OCI-M2 (cell line): Measurements from ENCODE around the gene ZNF541.
"Not testable (repeated sequence)": the region's sequence is repeated elsewhere in the genome, so short reads cannot be mapped to it uniquely, and the experiment has no call there.

ENCODE experiments used
- DNase-seq: peaks from one replicate; lab custom pipeline; 2025; ENCODE audit not compliant: unreplicated experiment; lab: John Stamatoyannopoulos, UW

The ZNF541 gene

GRCh38 chr19:47601180-47601904 lies 28.4 kb upstream of the ZNF541 start:
- no peak for DNase-seq

- DNase-seq = peak; percentile 93
Measured at GRCh38 chr19:47600246-47601179, 27.6 kb upstream of the ZNF541 start.

GRCh38 chr19:47599671-47600245 lies 26.8 kb upstream of the ZNF541 start:
- not testable (repeated sequence) for DNase-seq

GRCh38 chr19:47598407-47599349 lies 25.7 kb upstream of the ZNF541 start:
- no peak for DNase-seq

- no peak for DNase-seq
Measured at GRCh38 chr19:47595944-47596343, 23.0 kb upstream of the ZNF541 start.

GRCh38 chr19:47593860-47594259 lies 20.9 kb upstream of the ZNF541 start:
- DNase-seq = no peak

GRCh38 chr19:47589824-47590223 lies 16.9 kb upstream of the ZNF541 start:
- DNase-seq = no peak

GRCh38 chr19:47587295-47587694 lies 14.3 kb upstream of the ZNF541 start:
- no peak for DNase-seq

GRCh38 chr19:47583161-47583560 lies 10.2 kb upstream of the ZNF541 start:
- not testable (repeated sequence) for DNase-seq

GRCh38 chr19:47582320-47582909 lies 9.5 kb upstream of the ZNF541 start:
- no peak for DNase-seq

- DNase-seq = no peak
Measured at GRCh38 chr19:47581605-47582319, 8.8 kb upstream of the ZNF541 start.

- no peak for DNase-seq
Measured at GRCh38 chr19:47580397-47580796, 7.4 kb upstream of the ZNF541 start.

- DNase-seq = no peak
Measured at GRCh38 chr19:47572635-47573034, 313 bp downstream of the ZNF541 start.

GRCh38 chr19:47569331-47569730 lies 3.6 kb downstream of the ZNF541 start:
- no peak for DNase-seq

GRCh38 chr19:47564081-47564480 lies 8.9 kb downstream of the ZNF541 start:
- DNase-seq = no peak

- no peak for DNase-seq
Measured at GRCh38 chr19:47561440-47562057, 11.4 kb downstream of the ZNF541 start.

- no peak for DNase-seq
Measured at GRCh38 chr19:47560999-47561398, 11.9 kb downstream of the ZNF541 start.

GRCh38 chr19:47550129-47550528 lies 22.8 kb downstream of the ZNF541 start:
- DNase-seq = no peak

- no peak for DNase-seq
Measured at GRCh38 chr19:47549261-47549862, 23.6 kb downstream of the ZNF541 start.
